Activated CD4-positive, alpha-beta T cell treated with anti-CD3 and anti-CD28 coated beads for 36 hours (primary cell): ENCODE measurements around the gene ZNF667. TPM values are rescaled to one million over a fixed set of nuclear protein-coding genes. Genes with fewer than 3 reads are reported as not detected.

ENCODE experiments used
- ATAC-seq: fragments of 200-7000 bp; cut with Tn5 transposase; one replicate; pipeline ENCODE4 v1.10.0; 2021; ENCODE audit warnings: mild to moderate bottlenecking, moderate library complexity
- CTCF ChIA-PET: fragments of 350-600 bp; sonication (Branson Sonifier 250); formaldehyde crosslinking; loops from one replicate; lab custom pipeline; 2021; ENCODE audit warnings: antibody characterized with exemption; lab: Charles Lee
- POLR2A ChIA-PET: fragments of 350-600 bp; sonication (Branson Sonifier 250); formaldehyde crosslinking; loops from one replicate; lab custom pipeline; 2021; ENCODE audit warnings: antibody characterized with exemption, inconsistent platforms; lab: Charles Lee
- DNase-seq: peaks from one replicate; pipeline ENCODE4 v3.0.0-alpha.2; 2020
- H3K27ac Mint-ChIP-seq: one replicate; pipeline ENCODE4 v1.8.0; 2021; ENCODE audit warnings: mixed read lengths
- H3K27me3 Mint-ChIP-seq: one replicate; pipeline ENCODE4 v1.8.0; 2021; ENCODE audit warnings: mixed read lengths
- H3K36me3 Mint-ChIP-seq: one replicate; pipeline ENCODE4 v1.8.0; 2021; ENCODE audit warnings: low read depth, mixed read lengths
- H3K4me1 Mint-ChIP-seq: one replicate; pipeline ENCODE4 v1.8.0; 2021; ENCODE audit warnings: mixed read lengths
- H3K4me3 Mint-ChIP-seq: one replicate; pipeline ENCODE4 v1.8.0; 2021; ENCODE audit warnings: mild to moderate bottlenecking, moderate library complexity, mixed read lengths
- H3K9me3 Mint-ChIP-seq: one replicate; pipeline ENCODE4 v1.8.0; 2021; ENCODE audit warnings: low read depth, mixed read lengths
- intact Hi-C, 2 experiments: fragments of 100-400 bp; cut with DNase I in 1 of 2; cut with micrococcal nuclease in 1 of 2; formaldehyde crosslinking; loops; one replicate each; pipeline versions ENCODE4 v1.14.2 to v1.15.1; 2022 to 2024; cut with DNase I, micrococcal nuclease
- total RNA-seq, 2 experiments: library from RNA; stranded (reverse); gene quantifications; one replicate each; pipeline ENCODE4 v1.2.3, GENCODE V29; 2021

The ZNF667 gene
- total RNA-seq: 1 to 10 TPM; 3.2 to 4.1 TPM

DNA sequence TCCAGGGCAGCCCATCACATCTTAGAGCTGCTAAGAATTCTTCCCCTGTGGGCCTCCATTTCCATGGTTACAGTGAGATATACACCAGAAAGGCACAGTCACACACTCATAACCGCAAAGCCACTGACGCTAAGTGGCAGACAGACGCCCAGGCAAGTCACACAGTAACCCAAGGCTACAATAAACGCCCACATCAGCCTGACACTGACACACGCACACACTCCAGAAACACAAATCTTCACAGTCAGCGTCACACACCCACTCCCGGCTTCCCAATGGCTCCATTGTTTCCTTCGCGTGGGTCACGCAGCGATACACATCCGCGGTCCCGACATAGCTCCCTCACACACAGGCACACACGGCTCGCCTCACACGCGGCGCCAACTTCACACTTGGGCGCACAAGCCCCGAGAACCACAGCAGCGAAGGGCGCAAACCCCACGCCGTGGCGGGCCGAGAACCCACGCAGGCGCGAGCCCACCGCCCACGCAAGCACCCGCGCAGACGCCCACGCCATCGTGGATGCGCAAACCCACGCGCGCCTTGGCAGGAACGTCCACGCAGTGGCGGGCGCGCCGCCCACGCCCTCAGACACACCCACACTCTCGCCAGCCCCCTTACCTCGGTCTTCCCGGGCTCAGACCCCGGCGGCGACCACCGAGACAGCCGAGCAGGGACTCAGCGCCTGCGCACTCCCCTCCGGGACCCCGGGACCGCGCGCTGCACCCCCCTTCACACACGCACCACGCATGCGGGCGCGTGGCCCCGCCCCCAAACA, at the start of gene ZNF667:
Gene ZNF667, minus strand, starts transcription at position 695 of the 778 bp plus-strand sequence. CDS start 14,975 bp downstream, outside the sequence.
- intact Hi-C loops: loop anchor here (1.0 to 5.0 kb wide), 4 partner anchors 73 to 90 kb away; partner anchors contain the start of genes ZNF583 (in 2 of the 2), ZNF470 (in 1 of the 2) and ZNF582 (in 1 of the 2)
- peak within 1 kb of the TSS; percentile 85 for H3K4me3 Mint-ChIP-seq
- peaks cover 50% of the 10 kb centered on the region for H3K36me3 Mint-ChIP-seq
- peaks cover 15% of the 10 kb centered on the region for H3K4me1 Mint-ChIP-seq
- H3K27me3 Mint-ChIP-seq: peaks cover 13% of the 10 kb centered on the region
- POLR2A ChIA-PET: no interaction called here
- H3K27ac Mint-ChIP-seq: peak within 1 kb of the TSS; percentile 94
- CTCF ChIA-PET: no interaction called here
- ATAC-seq (peak; percentile 40), DNase-seq (peak; percentile 71)
- peaks cover 49% of the 10 kb centered on the region for H3K9me3 Mint-ChIP-seq

DNA sequence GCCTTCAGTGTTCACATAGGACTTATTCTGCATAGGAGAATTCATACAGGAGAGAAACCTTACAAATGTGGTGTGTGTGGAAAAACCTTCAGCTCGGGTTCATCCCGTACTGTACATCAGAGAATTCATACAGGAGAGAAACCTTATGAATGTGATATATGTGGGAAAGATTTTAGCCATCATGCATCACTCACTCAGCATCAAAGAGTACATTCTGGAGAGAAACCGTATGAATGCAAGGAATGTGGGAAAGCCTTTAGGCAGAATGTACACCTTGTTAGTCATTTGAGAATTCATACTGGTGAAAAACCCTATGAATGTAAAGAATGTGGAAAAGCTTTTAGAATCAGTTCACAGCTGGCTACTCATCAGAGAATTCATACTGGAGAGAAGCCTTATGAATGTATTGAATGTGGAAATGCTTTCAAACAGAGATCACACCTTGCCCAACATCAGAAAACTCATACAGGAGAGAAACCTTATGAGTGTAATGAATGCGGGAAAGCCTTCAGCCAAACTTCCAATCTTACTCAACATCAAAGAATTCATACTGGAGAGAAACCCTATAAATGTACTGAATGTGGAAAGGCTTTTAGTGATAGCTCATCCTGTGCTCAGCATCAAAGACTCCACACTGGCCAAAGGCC, 48.2 kb upstream of the ZNF667 start:
- H3K27me3 Mint-ChIP-seq: no peaks in the 10 kb centered on the region
- H3K9me3 Mint-ChIP-seq: peaks cover 65% of the 10 kb centered on the region
- H3K4me1 Mint-ChIP-seq: no peaks in the 10 kb centered on the region
- ATAC-seq (no peak), DNase-seq (no peak)
- no peak overlapping the region for H3K4me3 Mint-ChIP-seq
- POLR2A ChIA-PET: no interaction called here
- H3K27ac Mint-ChIP-seq: no peak overlapping the region
- H3K36me3 Mint-ChIP-seq: peaks cover 53% of the 10 kb centered on the region
- intact Hi-C loops: no loop called here
- CTCF ChIA-PET: no interaction called here

DNA sequence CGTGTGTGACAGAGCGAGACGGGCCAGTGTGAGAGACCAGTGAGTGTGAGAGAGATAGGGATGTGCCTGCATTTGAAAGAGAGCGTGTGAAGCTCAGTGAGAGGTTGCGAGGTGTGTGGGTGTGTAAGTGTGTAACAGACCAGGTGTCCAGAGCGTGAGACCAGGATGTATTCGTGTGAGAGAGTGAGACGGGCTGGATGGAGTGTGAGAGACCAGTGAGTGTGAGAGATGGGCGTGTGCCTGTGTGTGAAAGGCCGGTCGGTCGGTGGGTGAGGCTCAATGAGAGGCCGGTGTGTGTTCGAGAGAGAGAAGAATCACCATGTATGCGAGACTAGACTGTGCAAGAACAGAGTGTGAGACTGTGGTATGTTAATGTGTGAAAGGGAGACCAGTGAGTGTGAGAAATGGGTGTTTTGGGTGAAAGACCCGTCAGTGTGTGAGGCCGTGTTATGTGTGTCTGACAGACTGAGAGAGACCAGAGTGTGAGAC, 31.2 kb upstream of the ZNF667 start:
- Mint-ChIP-seq H3K4me1 (peaks cover 5% of the 10 kb centered on the region), H3K36me3 (peaks cover 20% of the 10 kb centered on the region), H3K4me3 (no peak overlapping the region), H3K27me3 (peaks cover 2% of the 10 kb centered on the region), H3K27ac (no peak overlapping the region), H3K9me3 (peaks cover 10% of the 10 kb centered on the region)
- ChIA-PET CTCF (interaction anchor here (0.7 kb wide), 1 partner anchor 138 kb away, joined by 4 read pairs; no protein-coding TSS in a partner anchor), POLR2A (no interaction called here)
- DNase-seq: no peak
- ATAC-seq: no peak
- intact Hi-C loops: loop anchor here in 1 of 2 experiments (1.0 kb wide), 2 partner anchors 104 to 194 kb away; partner anchors contain the start of genes ZNF583 and ZSCAN5A

DNA sequence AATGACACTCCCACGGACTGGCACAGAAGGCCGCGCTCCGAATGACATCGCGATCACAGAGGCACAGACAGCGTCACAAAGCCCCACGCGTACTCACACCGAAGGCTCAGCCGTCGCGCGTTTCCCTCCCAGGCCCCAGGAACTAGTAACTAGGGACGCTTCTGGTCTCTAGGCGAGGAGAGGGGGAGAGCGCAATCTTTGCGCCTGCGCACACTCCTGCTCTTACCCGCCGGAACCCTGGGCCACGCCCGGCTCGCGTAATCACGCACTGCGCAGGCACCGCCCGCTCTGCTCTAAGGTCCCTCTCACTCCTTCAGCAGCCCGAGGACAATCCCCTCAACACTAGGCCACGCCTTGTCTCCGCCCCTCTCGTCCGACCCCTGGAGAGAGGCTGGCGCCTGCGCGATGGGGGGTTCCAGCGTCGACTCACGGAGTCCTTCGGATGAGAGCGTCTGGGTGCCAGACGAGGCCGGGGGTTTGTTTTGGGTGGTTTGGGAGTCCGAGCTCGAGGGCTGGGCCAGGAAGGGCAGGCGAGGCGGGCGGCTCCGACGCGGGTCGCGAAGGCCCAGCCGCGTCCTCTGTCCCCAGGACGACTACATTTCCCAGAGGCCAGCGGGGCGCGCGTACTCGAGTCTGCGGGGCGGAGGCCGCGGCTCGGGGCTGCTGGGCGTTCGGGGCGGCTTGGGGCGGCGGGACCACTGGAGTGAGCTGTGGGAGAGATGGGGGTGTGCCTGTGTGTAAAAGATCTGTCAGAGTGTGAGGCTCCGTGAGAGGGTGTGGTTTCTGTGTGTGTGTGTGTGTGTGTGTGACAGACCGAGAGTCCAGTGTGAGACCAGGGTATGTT, 30.5 kb upstream of the ZNF667 start, which contains the start of gene ZNF471:
Gene ZNF471, plus strand, starts transcription at position 410 of the 844 bp plus-strand sequence. CDS start 3,717 bp downstream, outside the sequence.
- H3K36me3 Mint-ChIP-seq: peaks cover 18% of the 10 kb centered on the region
- DNase-seq: peak; percentile 96
- peak within 1 kb of the TSS; percentile 12 for H3K27ac Mint-ChIP-seq
- H3K9me3 Mint-ChIP-seq: peaks cover 14% of the 10 kb centered on the region
- peaks cover 5% of the 10 kb centered on the region for H3K4me1 Mint-ChIP-seq
- H3K4me3 Mint-ChIP-seq: no peak within 1 kb of the TSS
- ChIA-PET CTCF (interaction anchor here (0.7 kb wide), 1 partner anchor 138 kb away, joined by 4 read pairs; no protein-coding TSS in a partner anchor), POLR2A (no interaction called here)
- ATAC-seq: peak; percentile 99
- H3K27me3 Mint-ChIP-seq: peaks cover 2% of the 10 kb centered on the region
- intact Hi-C loops: loop anchor here in 1 of 2 experiments (1.0 to 2.0 kb wide), 8 partner anchors 29 to 193 kb away; partner anchors contain the start of genes ZFP28, ZNF470, ZNF582 and ZNF583

DNA sequence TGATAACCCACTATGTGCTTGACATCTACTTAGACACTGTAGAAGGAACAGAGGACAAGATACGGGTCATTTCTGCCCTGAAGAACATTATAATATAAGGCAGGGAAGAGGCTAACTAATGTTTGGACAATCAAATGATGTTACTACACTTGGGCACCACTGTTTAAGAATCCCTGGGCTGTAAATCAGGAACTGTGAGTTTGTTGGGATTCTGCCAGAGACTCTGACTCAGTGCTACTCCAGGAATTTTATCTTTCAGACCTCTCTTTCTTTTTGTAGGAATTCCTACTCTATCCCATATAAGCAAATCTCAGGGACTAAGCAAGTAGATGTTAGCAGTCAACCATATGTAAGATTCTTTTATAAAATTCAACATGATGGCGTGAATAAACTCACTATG, 27.4 kb upstream of the ZNF667 start:
- no peak overlapping the region for H3K27ac Mint-ChIP-seq
- peaks cover 27% of the 10 kb centered on the region for H3K36me3 Mint-ChIP-seq
- ATAC-seq (no peak), DNase-seq (no peak)
- H3K27me3 Mint-ChIP-seq: peaks cover 2% of the 10 kb centered on the region
- POLR2A ChIA-PET: no interaction called here
- intact Hi-C loops: no loop called here
- H3K4me1 Mint-ChIP-seq: peaks cover 5% of the 10 kb centered on the region
- H3K4me3 Mint-ChIP-seq: no peak overlapping the region
- CTCF ChIA-PET: no interaction called here
- H3K9me3 Mint-ChIP-seq: peaks cover 31% of the 10 kb centered on the region

DNA sequence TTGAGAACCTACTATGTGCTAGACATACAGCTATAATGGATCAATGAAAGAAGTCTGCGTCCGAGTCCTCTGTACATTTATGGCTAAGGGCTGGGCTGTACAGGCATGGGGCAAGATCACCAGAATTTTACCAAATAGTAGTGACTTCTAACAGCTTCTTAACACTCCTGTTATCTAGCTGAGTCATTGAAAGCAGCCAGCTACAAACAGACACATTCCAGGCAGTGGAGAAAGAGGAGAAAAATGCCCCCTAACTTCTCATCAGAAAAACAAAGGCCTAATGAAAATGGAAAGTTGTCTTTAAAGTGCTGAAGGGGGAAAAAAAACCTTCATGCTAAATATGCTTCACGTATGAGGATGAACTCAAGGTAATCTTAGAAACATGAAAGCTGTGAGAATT, 14.3 kb upstream of the ZNF667 start:
- Mint-ChIP-seq H3K27ac (no peak overlapping the region), H3K36me3 (peaks cover 52% of the 10 kb centered on the region), H3K4me1 (no peaks in the 10 kb centered on the region), H3K4me3 (no peak overlapping the region), H3K9me3 (peaks cover 61% of the 10 kb centered on the region), H3K27me3 (no peaks in the 10 kb centered on the region)
- DNase-seq (no peak), ATAC-seq (no peak)
- ChIA-PET POLR2A (no interaction called here), CTCF (no interaction called here)
- intact Hi-C loops: no loop called here

DNA sequence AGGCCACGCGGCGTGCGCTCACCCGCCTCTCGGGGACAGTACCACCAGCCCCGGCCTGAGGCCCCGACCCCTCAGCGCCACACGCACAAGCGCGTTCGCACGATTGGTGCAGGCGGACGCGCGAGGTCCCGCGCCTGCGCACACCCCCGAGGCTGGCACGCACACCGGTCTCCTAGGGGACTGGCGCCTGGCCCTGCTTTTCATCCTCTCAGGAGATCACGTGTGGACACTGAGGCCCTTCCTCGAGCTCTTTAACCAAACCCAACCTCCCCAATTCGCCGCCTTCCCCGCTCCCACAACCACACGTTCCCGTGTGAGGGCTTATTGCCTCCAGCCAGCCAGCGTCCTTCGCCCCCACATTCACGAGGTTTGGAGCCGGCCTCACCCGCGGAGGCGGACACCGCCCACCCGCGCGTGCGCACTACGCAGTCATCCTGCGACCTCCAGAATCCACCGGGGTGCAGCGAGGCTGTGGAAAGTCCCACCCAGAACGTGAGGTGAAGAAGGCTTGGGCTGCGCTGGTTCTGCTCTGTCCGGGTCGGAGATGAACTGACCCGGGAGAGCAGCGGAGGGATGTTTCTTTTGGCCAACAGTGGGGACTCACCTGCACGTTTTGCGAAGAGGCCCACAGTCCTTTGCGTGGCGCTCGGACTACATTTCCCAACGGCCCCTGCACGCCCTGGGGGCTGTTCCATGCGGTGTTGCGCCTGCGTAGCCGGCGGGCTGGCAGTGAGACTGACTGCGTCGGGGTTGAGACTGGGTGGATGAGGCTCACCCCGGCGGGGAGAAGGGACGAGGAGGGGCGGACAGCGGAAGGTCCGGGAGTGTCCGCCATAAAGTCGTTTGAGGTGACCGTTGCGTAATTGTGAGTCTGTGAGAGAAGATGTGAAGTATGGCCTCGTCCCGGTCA, 539 bp upstream of the ZNF667 start:
- peak; percentile 86 for DNase-seq

DNA sequence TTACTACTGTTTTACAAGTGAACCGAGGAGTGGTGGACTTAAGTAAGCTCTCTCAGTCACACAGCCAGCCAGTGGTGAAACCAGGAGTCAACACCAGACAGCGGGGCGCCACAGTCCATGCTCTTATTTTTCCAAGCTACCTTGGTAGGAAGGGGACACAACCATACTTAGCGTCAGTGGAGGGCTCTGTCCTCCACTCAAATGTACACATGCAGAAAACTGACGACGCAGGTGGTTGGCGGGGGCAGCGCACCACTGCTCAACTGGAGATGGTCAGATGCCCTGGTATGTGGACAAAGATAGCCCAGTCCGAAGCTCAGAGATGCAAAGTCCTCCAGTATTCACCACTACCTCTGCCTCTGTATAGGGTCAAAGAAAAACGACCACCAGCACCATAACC, 1.1 kb downstream of the ZNF667 start:
- H3K36me3 Mint-ChIP-seq: peaks cover 54% of the 10 kb centered on the region

More for the DNA sequence above, 539 bp upstream of the ZNF667 start:
- Mint-ChIP-seq H3K4me3 (peak overlapping the region; percentile 85), H3K4me1 (peaks cover 15% of the 10 kb centered on the region), H3K27me3 (peaks cover 13% of the 10 kb centered on the region), H3K9me3 (peaks cover 46% of the 10 kb centered on the region), H3K36me3 (peaks cover 44% of the 10 kb centered on the region), H3K27ac (peak overlapping the region; percentile 94)
- POLR2A ChIA-PET: interaction anchor here (0.7 kb wide), 1 partner anchor 1505 kb away, joined by 5 read pairs; no protein-coding TSS in a partner anchor
- CTCF ChIA-PET: no interaction called here
- intact Hi-C loops: loop anchor here (1.0 to 5.0 kb wide), 7 partner anchors 30 to 118 kb away; partner anchors contain the start of genes ZNF583 (in 2 of the 2), ZFP28 (in 1 of the 2), ZNF470 (in 1 of the 2) and ZNF471 (in 1 of the 2)
- peak; percentile 87 for ATAC-seq

DNA sequence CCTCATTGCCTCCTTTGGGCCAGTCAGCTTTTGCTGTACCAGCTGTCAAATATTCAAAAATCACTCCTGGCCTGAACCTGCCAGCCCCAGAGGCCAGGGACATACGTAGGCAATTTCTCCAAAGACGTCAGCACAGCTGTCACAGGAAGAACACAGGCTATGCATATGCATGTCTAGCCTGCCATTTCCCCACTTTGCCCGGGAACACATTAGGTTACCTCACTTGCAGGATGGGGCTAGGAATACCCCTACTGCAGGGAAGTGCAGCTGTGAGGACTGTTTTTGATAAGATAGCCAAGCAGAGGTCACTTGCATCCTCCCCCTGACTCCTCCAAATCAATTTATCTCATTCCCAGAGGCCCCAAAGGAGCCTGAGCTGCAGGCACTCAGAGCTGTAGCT, 2.8 kb downstream of the ZNF667 start:
- peaks cover 43% of the 10 kb centered on the region for H3K9me3 Mint-ChIP-seq
- ATAC-seq (no peak), DNase-seq (no peak)
- no peak overlapping the region for H3K27ac Mint-ChIP-seq
- intact Hi-C loops: no loop called here
- ChIA-PET POLR2A (no interaction called here), CTCF (no interaction called here)
- H3K4me3 Mint-ChIP-seq: no peak overlapping the region
- H3K4me1 Mint-ChIP-seq: peaks cover 15% of the 10 kb centered on the region
- peaks cover 13% of the 10 kb centered on the region for H3K27me3 Mint-ChIP-seq
- H3K36me3 Mint-ChIP-seq: peaks cover 50% of the 10 kb centered on the region

More for the DNA sequence above, 1.1 kb downstream of the ZNF667 start:
- ChIA-PET CTCF (no interaction called here), POLR2A (no interaction called here)
- H3K9me3 Mint-ChIP-seq: peaks cover 52% of the 10 kb centered on the region
- peaks cover 13% of the 10 kb centered on the region for H3K27me3 Mint-ChIP-seq
- intact Hi-C loops: loop anchor here in 1 of 2 experiments (5.0 kb wide), 1 partner anchor 74 kb away; the partner anchor contains the start of gene ZNF583
- H3K4me3 Mint-ChIP-seq: peak overlapping the region; percentile 85
- ATAC-seq (no peak), DNase-seq (no peak)
- H3K4me1 Mint-ChIP-seq: peaks cover 15% of the 10 kb centered on the region
- peak overlapping the region; percentile 94 for H3K27ac Mint-ChIP-seq
